HG03520 (cell line): ENCODE data around the gene CCDC85B.
A peak's percentile ranks its signal among the peaks of the same experiment; 100 is the strongest.

ENCODE experiments used
- ATAC-seq: cut with Tn5 transposase; IDR thresholded peaks from one replicate; pipeline ENCODE4 v1.9.1; 2021; ENCODE audit warnings: mild to moderate bottlenecking, moderate library complexity; ENCODE audit not compliant: unreplicated experiment

CCDC85B gene

DNA sequence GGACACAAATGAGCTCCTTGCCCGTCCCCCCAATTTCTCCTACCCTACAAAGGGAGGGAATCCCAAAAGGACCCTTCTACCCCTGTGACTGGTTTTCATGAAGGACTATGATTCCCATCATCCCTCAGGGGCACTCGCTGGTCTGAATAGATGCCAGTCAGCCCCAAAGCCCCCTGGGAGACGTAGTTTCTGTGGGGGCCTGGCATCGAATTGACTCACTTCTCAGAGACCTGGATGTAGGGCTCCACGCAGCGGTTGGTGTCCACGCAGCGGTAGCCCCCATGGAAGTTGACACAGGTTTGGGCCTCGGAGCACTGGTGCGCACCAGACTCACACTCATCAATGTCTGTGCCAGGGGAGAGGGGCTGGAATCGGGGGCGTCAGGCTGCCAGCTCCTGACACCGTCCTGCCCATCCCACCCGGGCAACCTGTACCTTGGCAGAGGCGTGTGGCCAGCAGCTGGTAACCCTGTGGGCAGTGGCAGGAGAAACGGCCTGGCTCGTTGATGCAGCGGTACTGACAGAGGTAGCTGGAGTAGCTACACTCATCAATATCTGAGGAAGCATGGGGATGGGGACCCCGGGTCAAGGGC lies 22.3 kb upstream of the CCDC85B start:
- ATAC-seq: no peak

DNA sequence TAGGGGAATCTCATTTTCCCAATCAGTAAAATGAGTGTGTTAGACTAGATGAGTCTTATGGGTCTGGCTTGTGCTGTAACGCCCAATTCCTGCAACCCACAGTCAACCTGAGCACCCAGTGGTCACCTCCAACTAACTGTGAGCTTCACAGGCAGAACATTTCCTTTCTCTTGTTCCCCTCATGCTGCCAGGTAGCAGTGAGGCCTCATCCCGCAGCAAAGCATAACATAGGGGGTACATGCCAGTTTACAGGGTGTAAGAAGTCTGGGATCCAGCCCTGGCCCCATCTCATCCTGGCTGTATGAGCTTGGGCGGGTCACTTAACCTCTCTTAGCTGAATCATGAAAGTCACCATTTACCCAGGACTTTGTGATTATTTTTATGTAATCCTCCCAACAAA lies 21.6 kb upstream of the CCDC85B start:
- ATAC-seq: no peak

DNA sequence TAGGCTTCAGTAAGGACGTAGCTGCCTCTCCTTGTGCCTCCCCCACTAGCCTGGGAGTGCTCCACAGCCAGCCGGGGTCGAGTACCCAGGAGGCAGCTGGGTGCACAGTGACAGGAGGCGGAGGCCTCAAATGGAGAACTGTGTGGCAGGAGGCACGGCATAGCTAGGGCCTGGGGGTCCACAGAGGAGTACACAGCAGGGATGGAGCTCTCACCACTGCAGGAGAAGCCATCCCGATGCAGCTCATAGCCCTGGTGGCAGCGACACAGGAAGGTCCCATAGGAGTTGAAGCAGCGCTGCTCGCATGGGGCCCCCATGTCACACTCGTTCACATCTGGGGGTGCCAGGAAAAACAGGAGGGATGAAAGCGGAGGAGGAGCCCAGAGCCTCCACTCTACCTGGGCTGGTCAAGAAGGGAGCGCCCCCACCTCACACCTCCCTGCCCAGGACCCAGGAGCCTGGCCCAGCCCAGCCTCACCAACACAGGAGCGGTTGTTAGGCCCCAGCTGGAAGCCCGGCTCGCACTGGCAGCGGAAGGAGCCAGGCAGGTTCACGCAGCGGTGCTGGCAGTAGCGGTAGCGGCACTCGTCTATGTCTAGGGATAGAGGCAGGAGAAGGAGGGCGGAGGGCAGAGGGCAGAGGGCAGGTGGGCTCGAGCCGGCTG lies 20.7 kb upstream of the CCDC85B start:
- no peak for ATAC-seq

- no peak for ATAC-seq
Observed at GRCh38 chr11:65870307-65870658, 20.2 kb upstream of the CCDC85B start.

GRCh38 chr11:65870706-65871681 lies 19.5 kb upstream of the CCDC85B start:
- no peak for ATAC-seq

DNA sequence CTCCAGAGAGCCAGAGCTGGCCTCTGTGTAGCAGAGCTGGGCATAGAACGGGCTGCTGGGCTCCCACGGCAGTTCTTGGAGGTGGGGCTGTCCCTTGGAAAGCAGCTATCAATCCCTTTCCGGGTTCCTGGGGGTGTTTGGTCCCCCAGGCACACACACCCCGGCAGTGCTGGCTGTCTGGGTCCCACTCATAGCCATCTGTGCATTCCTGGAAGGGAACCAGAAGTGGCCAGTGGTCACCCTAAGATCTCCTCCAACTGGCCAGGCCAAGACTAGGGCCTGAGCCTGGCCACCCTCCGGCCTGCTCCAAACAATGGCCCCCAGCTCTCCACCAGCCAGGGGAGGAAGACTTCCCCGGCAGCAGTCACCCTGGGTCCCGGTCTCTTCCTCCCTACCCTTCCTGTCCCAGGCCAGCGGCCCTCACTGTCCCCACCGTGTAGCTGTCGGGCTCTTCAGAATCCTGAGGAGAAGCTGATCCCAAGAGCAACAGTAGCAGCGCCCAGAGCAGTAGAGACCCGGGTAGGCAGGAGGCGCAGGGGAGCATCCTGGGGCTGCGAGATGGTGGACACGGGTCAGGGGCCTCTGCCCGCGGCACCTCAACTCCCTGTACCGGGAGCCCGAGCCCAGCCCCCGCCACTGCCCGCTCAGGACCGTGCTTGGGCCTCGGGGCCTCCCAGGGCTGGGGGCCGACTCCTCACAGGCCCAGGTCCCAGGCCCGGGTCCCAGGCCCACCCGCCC lies 18.5 kb upstream of the CCDC85B start:
- no peak for ATAC-seq

GRCh38 chr11:65872586-65873317 lies 17.7 kb upstream of the CCDC85B start, which contains the start of gene EFEMP2:
EFEMP2 (minus strand) TSS chr11:65872800; CDS start chr11:65872354, 446 bp downstream.
- ATAC-seq: no peak

DNA sequence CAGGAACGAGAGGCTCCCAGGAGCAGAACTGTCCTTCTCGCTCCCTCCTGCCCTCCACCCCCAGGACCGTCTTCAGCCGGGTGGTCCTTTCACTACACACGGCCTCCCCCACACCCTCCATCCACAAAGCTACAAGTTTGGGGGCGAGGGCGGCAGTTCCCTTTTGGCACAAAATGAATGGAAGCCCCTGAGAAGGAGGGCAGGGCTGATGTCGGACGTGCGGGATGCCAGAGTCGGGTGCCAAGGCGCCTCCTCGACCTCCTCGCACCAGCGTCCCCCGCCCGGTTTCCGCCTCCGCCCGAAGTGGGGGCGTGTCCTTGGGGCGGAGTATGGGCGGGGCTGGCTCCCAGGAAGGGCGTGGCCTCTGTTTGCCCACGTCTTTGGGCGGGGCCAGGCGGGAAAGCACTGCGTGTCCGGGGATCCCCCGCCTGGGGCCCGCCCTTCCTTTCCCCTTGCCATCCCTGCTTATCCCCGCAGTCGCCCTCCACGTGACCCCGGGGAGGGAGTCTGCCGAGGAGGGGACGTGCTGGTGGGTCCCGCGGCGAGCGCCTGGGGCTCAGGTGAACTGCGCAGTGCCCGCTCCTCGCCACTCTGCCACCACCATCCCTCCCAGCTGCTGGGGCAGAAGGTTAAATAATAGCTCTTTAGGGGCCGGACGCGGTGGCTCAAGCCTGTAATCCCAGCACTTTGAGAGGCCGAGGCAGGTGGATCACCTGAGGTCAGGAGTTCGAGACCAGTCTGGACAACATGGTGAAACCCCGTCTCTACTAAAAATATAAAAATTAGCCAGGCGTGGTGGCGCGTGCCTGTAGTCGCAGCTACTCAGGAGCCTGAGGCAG lies 16.9 kb upstream of the CCDC85B start:
- peak; percentile 82 for ATAC-seq

- ATAC-seq: no peak
Observed at GRCh38 chr11:65879617-65880016, 10.9 kb upstream of the CCDC85B start, which contains the start of gene CTSW. CTSW (plus strand) TSS chr11:65879837; CDS start chr11:65879855, 18 bp downstream.

DNA sequence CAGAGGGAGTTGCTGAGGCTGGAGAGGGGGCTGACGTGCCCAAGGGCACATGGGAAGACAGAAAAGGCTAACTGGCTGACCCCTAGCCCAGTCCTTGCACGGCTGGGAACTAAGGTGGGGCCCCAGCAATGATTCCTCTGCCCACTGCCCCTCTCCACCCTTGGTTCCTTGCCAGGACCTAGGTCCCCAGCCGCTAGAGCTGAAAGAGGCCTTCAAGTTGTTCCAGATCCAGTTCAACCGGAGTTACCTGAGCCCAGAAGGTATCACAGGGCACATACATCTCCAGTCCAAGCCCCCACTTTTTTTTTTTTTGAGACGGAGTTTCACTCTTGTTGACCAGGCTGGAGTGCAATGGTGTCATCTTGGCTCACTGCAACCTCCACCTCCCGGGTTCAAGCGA lies 10.4 kb upstream of the CCDC85B start:
- no peak for ATAC-seq

GRCh38 chr11:65880844-65881421 lies 9.5 kb upstream of the CCDC85B start:
- no peak for ATAC-seq

GRCh38 chr11:65882120-65883057 lies 8.1 kb upstream of the CCDC85B start:
- ATAC-seq: no peak

DNA sequence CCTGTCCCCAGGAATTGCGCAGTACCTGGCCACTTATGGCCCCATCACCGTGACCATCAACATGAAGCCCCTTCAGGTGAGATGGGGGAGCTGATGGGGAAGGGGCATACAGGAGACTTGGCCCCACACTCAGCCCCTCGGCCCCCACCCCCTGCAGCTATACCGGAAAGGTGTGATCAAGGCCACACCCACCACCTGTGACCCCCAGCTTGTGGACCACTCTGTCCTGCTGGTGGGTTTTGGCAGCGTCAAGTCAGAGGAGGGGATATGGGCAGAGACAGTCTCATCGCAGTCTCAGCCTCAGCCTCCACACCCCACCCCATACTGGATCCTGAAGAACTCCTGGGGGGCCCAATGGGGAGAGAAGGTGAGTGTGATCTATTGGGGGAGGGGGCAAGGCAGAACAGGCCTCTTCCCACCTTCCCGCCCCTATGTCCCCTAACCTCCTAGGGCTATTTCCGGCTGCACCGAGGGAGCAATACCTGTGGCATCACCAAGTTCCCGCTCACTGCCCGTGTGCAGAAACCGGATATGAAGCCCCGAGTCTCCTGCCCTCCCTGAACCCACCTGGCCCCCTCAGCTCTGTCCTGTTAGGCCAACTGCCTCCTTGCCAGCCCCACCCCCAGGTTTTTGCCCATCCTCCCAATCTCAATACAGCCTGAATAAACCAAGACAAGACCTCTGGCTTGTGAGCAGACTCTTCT lies 7.3 kb upstream of the CCDC85B start:
- ATAC-seq: no peak

GRCh38 chr11:65883786-65884715 lies 6.4 kb upstream of the CCDC85B start:
- no peak for ATAC-seq

DNA sequence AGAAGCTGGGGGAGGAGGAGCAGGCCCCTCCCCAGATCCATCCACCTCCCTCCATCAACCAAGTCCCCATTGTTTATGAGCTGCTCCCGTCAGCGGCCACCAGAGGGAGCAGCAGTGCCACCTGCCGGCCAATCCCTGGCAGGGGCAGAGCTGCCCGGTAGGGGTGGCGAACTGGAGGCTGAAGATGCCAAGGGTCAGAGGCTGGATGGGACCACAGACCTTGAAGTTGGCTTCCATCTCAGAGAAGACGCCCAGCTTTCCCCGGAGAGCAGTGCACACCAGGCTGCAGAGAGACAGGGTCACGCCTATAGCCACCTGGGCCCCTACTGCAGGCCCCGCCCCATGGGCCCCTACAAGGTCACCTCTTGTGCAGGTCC lies 5.8 kb upstream of the CCDC85B start:
- no peak for ATAC-seq

- ATAC-seq: no peak
Observed at GRCh38 chr11:65885231-65885630, 5.2 kb upstream of the CCDC85B start.
